IMR-90 (cell line): ENCODE measurements around the gene SPATA9. TPM values are rescaled to one million over a fixed set of nuclear protein-coding genes. Genes with fewer than 3 reads are reported as not detected.

Experiments
- ATAC-seq: fragments of 200-7000 bp; cut with Tn5 transposase; 2 replicates; pipeline ENCODE4 v1.9.1; 2020; ENCODE audit warnings: low read depth, mild to moderate bottlenecking, moderate library complexity
- BruUV-seq: library from RNA; stranded (reverse); fragments of 400-500 nt; replicated peaks from 2 replicates; lab custom pipeline; 2021; lab: Mats Ljungman, UMichigan
- CTCF ChIA-PET: fragments of 300-600 bp; formaldehyde crosslinking; extraction: SDS; loops from one replicate; lab custom pipeline; 2021; ENCODE audit warnings: antibody characterized with exemption; lab: Yijun Ruan, JAX
- POLR2A ChIA-PET: fragments of 300-600 bp; sonication (Branson Sonifier 250); formaldehyde crosslinking; loops from one replicate; lab custom pipeline; 2022; ENCODE audit warnings: antibody characterized with exemption; ENCODE audit not compliant: unreplicated experiment; lab: Charles Lee
- DNase-seq: peaks from one replicate; pipeline ENCODE4 v3.0.0; 2013
- H2AFZ ChIP-seq: replicated peaks from 2 replicates; pipeline ENCODE3; 2013; ENCODE audit warnings: low read length, mild to moderate bottlenecking; ENCODE audit not compliant: poor library complexity
- H2AK5ac ChIP-seq: 2 replicates; pipeline ENCODE4 v1.6.1; 2013; ENCODE audit warnings: low read depth, low read length, inconsistent platforms
- H2AK9ac ChIP-seq: replicated peaks from 2 replicates; pipeline ENCODE3; 2013; ENCODE audit warnings: mild to moderate bottlenecking, low read depth, low read length, moderate library complexity; ENCODE audit not compliant: poor library complexity
- H2BK120ac ChIP-seq: 2 replicates; pipeline ENCODE4 v1.6.1; 2013; ENCODE audit warnings: low read depth, low read length, inconsistent platforms
- H2BK15ac ChIP-seq: 3 replicates; pipeline ENCODE4 v1.6.1; 2013; ENCODE audit warnings: low read depth, low read length, inconsistent platforms
- H2BK20ac ChIP-seq: 2 replicates; pipeline ENCODE4 v1.6.1; 2013; ENCODE audit warnings: low read depth, mild to moderate bottlenecking, inconsistent platforms, low read length, moderate library complexity
- H2BK5ac ChIP-seq: 2 replicates; pipeline ENCODE4 v1.6.1; 2013; ENCODE audit warnings: mild to moderate bottlenecking, low read depth, low read length, inconsistent platforms; ENCODE audit not compliant: poor library complexity, severe bottlenecking
- H3K14ac ChIP-seq: replicated peaks from 2 replicates; pipeline ENCODE4 v1.6.1; 2013; ENCODE audit warnings: low read depth, low read length, inconsistent platforms
- H3K18ac ChIP-seq: 2 replicates; pipeline ENCODE4 v1.6.1; 2013; ENCODE audit warnings: low read depth, low read length, control low read depth
- H3K23ac ChIP-seq: 2 replicates; pipeline ENCODE4 v1.6.1; 2013; ENCODE audit warnings: low read depth, low read length, inconsistent platforms
- H3K27ac ChIP-seq: 2 replicates; pipeline ENCODE4 v1.5.1; 2013; ENCODE audit warnings: mild to moderate bottlenecking, control low read depth, low read length; ENCODE audit not compliant: insufficient read depth
- H3K27me3 ChIP-seq: 2 replicates; pipeline ENCODE4 v1.6.1; 2013; ENCODE audit warnings: low read length; ENCODE audit not compliant: control insufficient read depth, insufficient read depth
- H3K36me3 ChIP-seq: 2 replicates; pipeline ENCODE4 v1.6.1; 2013; ENCODE audit warnings: low read length, mixed read lengths; ENCODE audit not compliant: control insufficient read depth, insufficient read depth
- H3K4ac ChIP-seq: 2 replicates; pipeline ENCODE4 v1.6.1; 2013; ENCODE audit warnings: low read depth, low read length, inconsistent platforms
- H3K4me1 ChIP-seq: 2 replicates; pipeline ENCODE4 v1.6.1; 2013; ENCODE audit warnings: low read length, mixed read lengths; ENCODE audit not compliant: control insufficient read depth, insufficient read depth
- H3K4me2 ChIP-seq: 2 replicates; pipeline ENCODE4 v1.6.1; 2013; ENCODE audit warnings: low read depth, mild to moderate bottlenecking, control low read depth, low read length, moderate library complexity
- H3K4me3 ChIP-seq: 2 replicates; pipeline ENCODE4 v1.5.1; 2013; ENCODE audit warnings: low read depth, mild to moderate bottlenecking, control low read depth, low read length, moderate library complexity; ENCODE audit not compliant: insufficient read depth
- H3K56ac ChIP-seq: 2 replicates; pipeline ENCODE4 v1.6.1; 2013; ENCODE audit warnings: low read length, inconsistent platforms; ENCODE audit not compliant: insufficient read depth; ENCODE audit errors: extremely low read depth
- H3K79me1 ChIP-seq, 2 experiments: 2 replicates each; pipeline ENCODE4 v1.6.1; 2013; ENCODE audit warnings: low read length in 2 of 2, inconsistent platforms in 1 of 2, low read depth in 1 of 2
- H3K9ac ChIP-seq: 2 replicates; pipeline ENCODE4 v1.6.1; 2013; ENCODE audit warnings: low read depth, low read length, control low read depth
- H3K9me1 ChIP-seq: 2 replicates; pipeline ENCODE4 v1.6.1; 2013; ENCODE audit warnings: low read length, inconsistent platforms; ENCODE audit not compliant: insufficient read depth
- H3K9me3 ChIP-seq: 2 replicates; pipeline ENCODE4 v1.6.1; 2013; ENCODE audit warnings: low read length; ENCODE audit not compliant: control insufficient read depth, insufficient read depth
- H4K20me1 ChIP-seq: 2 replicates; pipeline ENCODE4 v1.6.1; 2013; ENCODE audit warnings: low read length, inconsistent platforms; ENCODE audit not compliant: insufficient read depth
- H4K5ac ChIP-seq: 2 replicates; pipeline ENCODE4 v1.6.1; 2013; ENCODE audit warnings: mild to moderate bottlenecking, low read depth, low read length, control low read depth
- H4K8ac ChIP-seq, 2 experiments: 2 replicates each; pipeline ENCODE4 v1.6.1; 2013; ENCODE audit warnings: low read depth in 2 of 2, low read length in 2 of 2, control low read depth in 1 of 2, inconsistent platforms in 1 of 2
- H4K91ac ChIP-seq: 2 replicates; pipeline ENCODE4 v1.6.1; 2013; ENCODE audit warnings: low read depth, low read length, inconsistent platforms; ENCODE audit not compliant: insufficient read depth
- BHLHE40 ChIP-seq: fragments of 150-350 bp; IDR thresholded peaks from 2 replicates; pipeline ENCODE4 v1.6.1; 2016; ENCODE audit warnings: mild to moderate bottlenecking, low read depth, low read length
- CEBPB ChIP-seq: IDR thresholded peaks from 2 replicates; pipeline ENCODE4 v1.6.1; 2012; ENCODE audit warnings: low read depth, low read length, improper control_type of control experiment
- CHD1 ChIP-seq: IDR thresholded peaks from 2 replicates; pipeline ENCODE4 v1.6.1; 2012; ENCODE audit warnings: low read depth, low read length, improper control_type of control experiment
- CTCF ChIP-seq: conservative IDR thresholded peaks from 2 replicates; pipeline ENCODE4 v1.5.1; 2012; ENCODE audit warnings: mild to moderate bottlenecking, low read depth, low read length, improper control_type of control experiment
- ELK1 ChIP-seq: fragments of 150-350 bp; IDR thresholded peaks from 2 replicates; pipeline ENCODE4 v1.6.1; 2016; ENCODE audit warnings: low read depth, mild to moderate bottlenecking, low read length, moderate library complexity, borderline replicate concordance
- FOS ChIP-seq: fragments of 150-350 bp; IDR thresholded peaks from 2 replicates; pipeline ENCODE4 v1.6.1; 2016; ENCODE audit warnings: low read depth, low read length
- MAFK ChIP-seq: IDR thresholded peaks from 2 replicates; pipeline ENCODE4 v1.6.1; 2012; ENCODE audit warnings: low read depth, low read length, improper control_type of control experiment
- MAZ ChIP-seq: IDR thresholded peaks from 2 replicates; pipeline ENCODE4 v1.6.1; 2012; ENCODE audit warnings: low read depth, mild to moderate bottlenecking, low read length, improper control_type of control experiment, moderate library complexity, borderline replicate concordance
- MXI1 ChIP-seq: IDR thresholded peaks from 2 replicates; pipeline ENCODE4 v1.6.1; 2012; ENCODE audit warnings: low read depth, mild to moderate bottlenecking, low read length, moderate library complexity, borderline replicate concordance
- NFE2L2 ChIP-seq: fragments of 150-350 bp; IDR thresholded peaks from 2 replicates; pipeline ENCODE4 v1.6.1; 2016; ENCODE audit warnings: low read depth, mild to moderate bottlenecking, low read length
- POLR2A ChIP-seq: IDR thresholded peaks from 2 replicates; pipeline ENCODE4 v1.6.1; 2012; ENCODE audit warnings: mild to moderate bottlenecking, low read depth, low read length
- RAD21 ChIP-seq: IDR thresholded peaks from 2 replicates; pipeline ENCODE4 v1.6.1; 2012; ENCODE audit warnings: low read length, improper control_type of control experiment
- RCOR1 ChIP-seq: IDR thresholded peaks from 2 replicates; pipeline ENCODE4 v1.6.1; 2012; ENCODE audit warnings: mild to moderate bottlenecking, low read length, improper control_type of control experiment; ENCODE audit not compliant: insufficient replicate concordance
- RFX5 ChIP-seq: IDR thresholded peaks from 2 replicates; pipeline ENCODE4 v1.8.0; 2012; ENCODE audit warnings: low read depth, mild to moderate bottlenecking, low read length, moderate library complexity
- SMC3 ChIP-seq: fragments of 150-350 bp; IDR thresholded peaks from 2 replicates; pipeline ENCODE4 v1.6.1; 2016; ENCODE audit warnings: low read depth, mild to moderate bottlenecking, antibody characterized with exemption, low read length, moderate library complexity
- USF2 ChIP-seq: fragments of 150-350 bp; IDR thresholded peaks from 2 replicates; pipeline ENCODE4 v1.6.1; 2017; ENCODE audit warnings: mild to moderate bottlenecking, antibody characterized with exemption, low read length, low read depth
- WGBS, 2 experiments: methylation state at CpG; one replicate each; pipeline versions ENCODE4 v1.1.5 to v1.1.7; 2013; ENCODE audit warnings: missing lambda C conversion rate in 2 of 2; ENCODE audit not compliant: insufficient read length in 1 of 2; ENCODE audit errors: extremely low coverage in 2 of 2; 5-methylcytosine and 5-hydroxymethylcytosine counted together
- dilution Hi-C: fragments of 300-500 bp; cut with HindIII; formaldehyde crosslinking; loops from one replicate; pipeline ENCODE4 v1.14.3; 2018; ENCODE audit warnings: low sequenced_read_pairs; ENCODE audit not compliant: unreplicated experiment
- in situ Hi-C: fragments of 300-500 bp; cut with MboI; formaldehyde crosslinking; loops from 3 replicates; pipeline ENCODE4 v1.14.3; 2019; ENCODE audit warnings: low sequenced_read_pairs, inconsistent platforms, mixed read lengths
- intact Hi-C: fragments of 100-400 bp; cut with micrococcal nuclease; formaldehyde crosslinking; loops from 2 replicates; pipeline ENCODE4 v1.10.0; 2022
- polyA plus RNA-seq, 3 experiments: library from polyadenylated mRNA; depleted of rRNA; stranded (reverse); fragments of >200 nt; gene quantifications; 2 replicates each; pipeline ENCODE4 v1.2.3, GENCODE V29; 2012; ENCODE audit warnings: low replicate concordance in 1 of 3
- total RNA-seq: library from RNA; depleted of rRNA; stranded (reverse); fragments of >200 nt; gene quantifications from 2 replicates; pipeline ENCODE4 v1.2.3, GENCODE V29; 2012

Gene SPATA9
- total and polyA plus RNA-seq, 2 of the 4 experiments (the other 2 are of a cell fraction), result 0.72 to 0.86 TPM

GRCh38 chr5:95633671-95634070 lies 49.1 kb downstream of the SPATA9 start:
- POLR2A ChIA-PET, result interaction anchor here (0.6 kb wide), 1 partner anchor 126 kb away, joined by 3 read pairs; no protein-coding TSS in a partner anchor
- H3K27me3 ChIP-seq, result no peaks in the 10 kb centered on the region; the same call in 1 of the 2 replicates
- dilution Hi-C loops (no loop called here), in situ Hi-C loops (loop anchor here (25.0 kb wide), 1 partner anchor 679 kb away; no protein-coding TSS in a partner anchor), intact Hi-C loops (no loop called here)
- H3K56ac ChIP-seq, result no peak overlapping the region
- TF ChIP-seq FOS, result no peak
- TF ChIP-seq MAZ, result no peak
- TF ChIP-seq POLR2A, result no peak
- no peak for TF ChIP-seq NFE2L2
- no peak for TF ChIP-seq RCOR1
- no peak for TF ChIP-seq BHLHE40
- no peak for TF ChIP-seq CEBPB
- no peak for TF ChIP-seq MXI1
- TF ChIP-seq RAD21, result no peak
- TF ChIP-seq ELK1, result no peak
- no peak for TF ChIP-seq CHD1
- no peak for TF ChIP-seq RFX5
- TF ChIP-seq CTCF, result no peak
- TF ChIP-seq MAFK, result no peak
- no peak for TF ChIP-seq USF2
- TF ChIP-seq SMC3, result no peak
- H4K20me1 ChIP-seq, result no peaks in the 10 kb centered on the region
- no peak overlapping the region for H3K9ac ChIP-seq
- no peak overlapping the region for H4K91ac ChIP-seq
- H3K4me3 ChIP-seq, result no peak overlapping the region
- H4K8ac ChIP-seq, result no peak overlapping the region
- H2BK20ac ChIP-seq, result no peak overlapping the region
- H3K36me3 ChIP-seq, result no peaks in the 10 kb centered on the region
- BruUV-seq, result no TSS peak
- H2AK9ac ChIP-seq, result no peak overlapping the region
- H2BK120ac ChIP-seq, result no peak overlapping the region
- no peak overlapping the region for H3K4me2 ChIP-seq
- peaks cover 3% of the 10 kb centered on the region; the same call in 1 of the 2 replicates for H3K9me1 ChIP-seq
- no peak overlapping the region for H2AK5ac ChIP-seq
- no peak for DNase-seq
- H2BK5ac ChIP-seq, result no peak overlapping the region
- no CpG with 5 or more reads among the region's 3 CpGs for WGBS, 2 experiments
- H3K27ac ChIP-seq, result no peak overlapping the region
- no peak overlapping the region for H3K4ac ChIP-seq
- H3K4me1 ChIP-seq, result peaks cover 2% of the 10 kb centered on the region
- H2BK15ac ChIP-seq, result no peak overlapping the region
- no peak for ATAC-seq
- no peak overlapping the region for H3K18ac ChIP-seq
- no peak overlapping the region for H3K23ac ChIP-seq
- no peaks in the 10 kb centered on the region for H3K9me3 ChIP-seq
- CTCF ChIA-PET, result no interaction called here
- H4K5ac ChIP-seq, result no peak overlapping the region
- H2AFZ ChIP-seq, result no peak overlapping the region
- H3K79me1 ChIP-seq, result no peaks in the 10 kb centered on the region
- H3K14ac ChIP-seq, result no peak overlapping the region
